ENCODE results near the gene DHTKD1.

The DHTKD1 gene

GRCh38 chr10:12048547-12048946 is 20.2 kb upstream of the DHTKD1 start:
- TF ChIP-seq CTCF (IDR thresholded peaks at IDR 0.05), result no peak
- no peak for DNase-seq (ENCODE audit: low spot score)
- Histone ChIP-seq H3K4me3 (no peak overlapping the region), H3K27ac (no peak overlapping the region)

- no peak for TF ChIP-seq CTCF (IDR thresholded peaks at IDR 0.05)
- Histone ChIP-seq H3K27ac (no peak overlapping the region), H3K4me3 (no peak overlapping the region)
- DNase-seq (ENCODE audit: low spot score), result no peak
These were observed 18.2 kb upstream of the DHTKD1 start for GRCh38 chr10:12050528-12050927.

- H3K4me3 ChIP-seq, result no peak overlapping the region
- no peak for TF ChIP-seq CTCF (IDR thresholded peaks at IDR 0.05)
- no peak overlapping the region for H3K27ac ChIP-seq
- no peak for DNase-seq (ENCODE audit: low spot score)
These were observed 17.5 kb upstream of the DHTKD1 start for GRCh38 chr10:12051241-12051640.

GRCh38 chr10:12055732-12056131 is 13.0 kb upstream of the DHTKD1 start:
- Histone ChIP-seq H3K27ac (no peak overlapping the region), H3K4me3 (no peak overlapping the region)
- no peak for DNase-seq (ENCODE audit: low spot score)
- no peak for TF ChIP-seq CTCF (IDR thresholded peaks at IDR 0.05)

- Histone ChIP-seq H3K27ac (no peak overlapping the region), H3K4me3 (no peak overlapping the region)
- no peak for DNase-seq (ENCODE audit: low spot score)
- no peak for TF ChIP-seq CTCF (IDR thresholded peaks at IDR 0.05)
These were observed 12.0 kb upstream of the DHTKD1 start for GRCh38 chr10:12056748-12057147.

GRCh38 chr10:12061124-12061523 is 7.6 kb upstream of the DHTKD1 start:
- no peak for TF ChIP-seq CTCF (IDR thresholded peaks at IDR 0.05)
- no peak overlapping the region for H3K4me3 ChIP-seq
- no peak overlapping the region for H3K27ac ChIP-seq
- DNase-seq (ENCODE audit: low spot score), result no peak

- Histone ChIP-seq H3K4me3 (no peak overlapping the region), H3K27ac (no peak overlapping the region)
- TF ChIP-seq CTCF (IDR thresholded peaks at IDR 0.05), result no peak
- no peak for DNase-seq (ENCODE audit: low spot score)
These were observed 5.8 kb upstream of the DHTKD1 start for GRCh38 chr10:12062754-12063482.

Measured in coronary artery (tissue), 2 donors.